GM13977 (cell line): Measurements from ENCODE around the gene NFATC2.

Source experiments
- DNase-seq: peaks from one replicate; pipeline ENCODE4 v3.0.0; 2012; ENCODE audit warnings: low spot score
- in situ Hi-C: fragments of 300-500 bp; cut with MboI; formaldehyde crosslinking; loops from one replicate; pipeline ENCODE4 v1.12.0; 2022; ENCODE audit warnings: low sequenced_read_pairs, low pct_unique_long_range_greater_than_20kb, mixed read lengths, inconsistent platforms; ENCODE audit not compliant: unreplicated experiment
- TF ChIP-seq, protein P1 (sequence below): IDR thresholded peaks from 2 replicates; pipeline ENCODE4 v1.5.1; 2012; ENCODE audit warnings: mild to moderate bottlenecking, control low read depth; ENCODE audit not compliant: insufficient read depth; ENCODE audit errors: extremely low read depth, missing control alignments

The NFATC2 gene

DNA sequence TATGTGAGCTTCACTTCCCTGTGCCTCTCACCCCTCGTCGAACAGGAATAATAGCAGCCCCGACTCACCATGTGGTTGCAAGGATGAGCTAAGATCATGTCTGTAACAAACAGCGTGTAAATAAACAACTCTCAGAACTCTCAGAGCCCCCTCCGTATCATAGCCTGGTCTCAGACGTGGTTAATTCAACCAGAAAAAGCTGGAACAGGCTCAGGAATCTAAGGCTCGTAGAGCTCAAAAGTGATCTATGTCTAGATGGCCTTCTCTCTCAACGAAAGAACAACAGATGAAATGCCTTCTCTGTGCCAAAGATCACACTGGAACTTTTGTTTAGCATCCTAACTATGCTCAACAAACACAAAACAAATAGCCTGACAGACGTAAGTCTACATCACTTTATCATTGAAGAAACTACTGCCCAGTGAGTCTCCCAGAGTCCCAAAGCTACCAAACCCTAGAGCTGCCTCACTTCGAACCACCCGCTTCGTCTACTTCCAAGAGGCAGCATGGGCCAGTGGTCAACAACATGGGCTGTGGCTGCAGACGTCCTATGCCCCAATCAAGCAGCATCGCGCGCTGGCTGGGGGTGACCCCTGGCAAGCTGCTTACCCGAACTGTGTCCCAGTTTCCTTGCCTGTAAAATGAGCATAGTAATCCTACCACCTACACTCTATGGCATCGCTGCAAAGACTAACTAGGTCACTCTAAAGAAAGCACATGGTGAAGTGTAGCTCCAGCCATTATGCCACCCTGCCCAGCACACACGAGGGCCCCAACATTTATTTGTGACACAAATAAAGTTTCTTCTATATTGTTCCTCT lies 35.1 kb downstream of the NFATC2 start:
- in situ Hi-C loops, result no loop called here
- TF ChIP-seq, protein P1, sequence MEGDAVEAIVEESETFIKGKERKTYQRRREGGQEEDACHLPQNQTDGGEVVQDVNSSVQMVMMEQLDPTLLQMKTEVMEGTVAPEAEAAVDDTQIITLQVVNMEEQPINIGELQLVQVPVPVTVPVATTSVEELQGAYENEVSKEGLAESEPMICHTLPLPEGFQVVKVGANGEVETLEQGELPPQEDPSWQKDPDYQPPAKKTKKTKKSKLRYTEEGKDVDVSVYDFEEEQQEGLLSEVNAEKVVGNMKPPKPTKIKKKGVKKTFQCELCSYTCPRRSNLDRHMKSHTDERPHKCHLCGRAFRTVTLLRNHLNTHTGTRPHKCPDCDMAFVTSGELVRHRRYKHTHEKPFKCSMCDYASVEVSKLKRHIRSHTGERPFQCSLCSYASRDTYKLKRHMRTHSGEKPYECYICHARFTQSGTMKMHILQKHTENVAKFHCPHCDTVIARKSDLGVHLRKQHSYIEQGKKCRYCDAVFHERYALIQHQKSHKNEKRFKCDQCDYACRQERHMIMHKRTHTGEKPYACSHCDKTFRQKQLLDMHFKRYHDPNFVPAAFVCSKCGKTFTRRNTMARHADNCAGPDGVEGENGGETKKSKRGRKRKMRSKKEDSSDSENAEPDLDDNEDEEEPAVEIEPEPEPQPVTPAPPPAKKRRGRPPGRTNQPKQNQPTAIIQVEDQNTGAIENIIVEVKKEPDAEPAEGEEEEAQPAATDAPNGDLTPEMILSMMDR, result no peak

GRCh38 chr20:51506527-51507215 lies 35.8 kb downstream of the NFATC2 start:
- DNase-seq, result no peak
- TF ChIP-seq, protein P1, result no peak
- in situ Hi-C loops, result no loop called here

More for the DNA sequence above, 35.1 kb downstream of the NFATC2 start:
- no peak for DNase-seq

DNA sequence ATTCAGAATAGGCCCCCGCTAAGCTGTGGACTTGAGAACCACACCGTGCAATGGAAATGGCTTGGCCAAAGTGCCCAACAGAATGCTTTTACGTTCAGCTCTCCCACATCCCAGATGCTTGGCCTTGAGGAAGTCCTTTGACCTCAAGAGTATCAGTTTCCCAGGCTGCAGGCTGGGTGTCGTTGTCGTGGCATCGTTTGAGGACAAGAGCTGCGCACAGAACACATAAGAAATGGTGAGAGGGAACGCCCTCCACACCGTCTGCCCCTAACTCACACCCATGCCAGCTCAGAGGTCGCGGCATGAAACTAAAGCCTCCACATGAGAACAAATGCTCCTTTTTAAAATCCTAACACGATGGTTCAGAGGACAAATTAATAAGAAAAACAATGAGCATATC lies 37.0 kb downstream of the NFATC2 start:
- in situ Hi-C loops, result no loop called here
- TF ChIP-seq, protein P1, result no peak
- DNase-seq, result no peak

- in situ Hi-C loops, result no loop called here
- TF ChIP-seq, protein P1, result no peak
- no peak for DNase-seq
Observed at GRCh38 chr20:51503376-51503775, 39.1 kb downstream of the NFATC2 start.

DNA sequence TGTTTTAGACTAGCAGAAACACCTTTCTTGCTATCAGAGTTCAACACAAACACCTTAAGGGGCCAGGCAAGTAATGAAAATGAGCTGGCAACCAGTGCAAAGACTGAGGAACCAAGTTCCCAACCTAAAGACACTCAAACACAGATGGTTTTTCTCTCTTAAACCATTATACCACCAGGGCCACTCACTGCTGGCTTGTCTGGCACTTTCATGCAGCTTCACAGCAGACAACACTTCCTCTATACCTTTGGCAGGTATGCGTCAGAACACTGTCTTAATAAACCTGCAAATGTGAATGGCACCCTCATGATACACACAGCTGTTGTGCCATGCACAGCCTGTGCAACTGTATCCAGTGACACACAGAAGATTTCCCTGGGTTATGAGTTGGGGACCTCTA lies 41.6 kb downstream of the NFATC2 start:
- TF ChIP-seq, protein P1, result no peak
- in situ Hi-C loops, result no loop called here

DNA sequence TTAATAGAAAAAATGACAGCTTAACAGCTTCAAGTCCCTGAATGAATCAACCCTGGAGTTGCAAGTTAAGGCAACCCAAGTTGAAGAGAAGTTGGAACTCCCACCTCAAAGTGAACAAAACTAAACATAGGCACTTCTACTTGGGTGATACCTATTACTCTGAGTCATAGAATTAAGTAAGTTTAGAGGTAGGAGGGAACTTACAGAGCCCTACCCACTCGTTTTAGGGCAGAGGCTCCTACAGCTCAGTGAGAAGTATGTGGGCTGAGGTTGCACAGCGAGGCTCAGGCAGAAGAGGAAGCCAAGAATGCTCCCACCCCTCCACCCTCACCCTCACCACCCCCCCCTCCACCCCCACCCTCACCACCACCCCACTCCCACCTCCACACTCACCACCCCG lies 42.2 kb downstream of the NFATC2 start:
- DNase-seq, result peak; percentile 88
- in situ Hi-C loops, result no loop called here
- TF ChIP-seq, protein P1, result no peak

More for the DNA sequence above, 41.6 kb downstream of the NFATC2 start:
- no peak for DNase-seq
